ENCODE results near the gene SLC5A1.

The SLC5A1 gene

GRCh38 chr22:32042924-32043323, at the start of gene SLC5A1:
Gene SLC5A1 (plus strand): TSS chr22:32043261. CDS start chr22:32043282, 21 bp downstream.
- DNase-seq (ENCODE audit: low read depth in 2 of 2, low spot score in 1 of 2): no peak

GRCh38 chr22:31995046-31995445, 48.0 kb upstream of the SLC5A1 start:
- DNase-seq (ENCODE audit: low read depth in 2 of 2, low spot score in 1 of 2): no peak

GRCh38 chr22:31995807-31996206, 47.3 kb upstream of the SLC5A1 start:
- no peak for DNase-seq (ENCODE audit: low read depth in 2 of 2, low spot score in 1 of 2)

GRCh38 chr22:31998784-31999385, 44.2 kb upstream of the SLC5A1 start:
- no peak for DNase-seq (ENCODE audit: low read depth in 2 of 2, low spot score in 1 of 2)

- no peak for DNase-seq (ENCODE audit: low read depth in 2 of 2, low spot score in 1 of 2)
These were observed 42.9 kb upstream of the SLC5A1 start for GRCh38 chr22:32000181-32000580.

- DNase-seq (ENCODE audit: low read depth in 2 of 2, low spot score in 1 of 2): no peak
These were observed 37.6 kb upstream of the SLC5A1 start for GRCh38 chr22:32005453-32005852.

GRCh38 chr22:32013200-32013599, 29.9 kb upstream of the SLC5A1 start:
- DNase-seq (ENCODE audit: low read depth in 2 of 2, low spot score in 1 of 2): no peak

GRCh38 chr22:32016081-32016480, 27.0 kb upstream of the SLC5A1 start:
- DNase-seq (ENCODE audit: low read depth in 2 of 2, low spot score in 1 of 2): no peak

- DNase-seq (ENCODE audit: low read depth in 2 of 2, low spot score in 1 of 2): no peak
These were observed 25.0 kb upstream of the SLC5A1 start for GRCh38 chr22:32018056-32018455.

GRCh38 chr22:32020117-32020516, 22.9 kb upstream of the SLC5A1 start:
- DNase-seq (ENCODE audit: low read depth in 2 of 2, low spot score in 1 of 2): no peak

- DNase-seq (ENCODE audit: low read depth in 2 of 2, low spot score in 1 of 2): no peak
These were observed 21.3 kb upstream of the SLC5A1 start for GRCh38 chr22:32021716-32022115.

GRCh38 chr22:32023251-32023827, 19.7 kb upstream of the SLC5A1 start:
- no peak for DNase-seq (ENCODE audit: low read depth in 2 of 2, low spot score in 1 of 2)

GRCh38 chr22:32024796-32025195, 18.3 kb upstream of the SLC5A1 start:
- no peak for DNase-seq (ENCODE audit: low read depth in 2 of 2, low spot score in 1 of 2)

- no peak for DNase-seq (ENCODE audit: low read depth in 2 of 2, low spot score in 1 of 2)
These were observed 12.4 kb upstream of the SLC5A1 start for GRCh38 chr22:32030518-32031247.

- DNase-seq (ENCODE audit: low read depth in 2 of 2, low spot score in 1 of 2): no peak
These were observed 11.6 kb upstream of the SLC5A1 start for GRCh38 chr22:32031466-32031865.

GRCh38 chr22:32034275-32034674, 8.8 kb upstream of the SLC5A1 start:
- no peak for DNase-seq (ENCODE audit: low read depth in 2 of 2, low spot score in 1 of 2)

- DNase-seq (ENCODE audit: low read depth in 2 of 2, low spot score in 1 of 2): no peak
These were observed 5.8 kb upstream of the SLC5A1 start for GRCh38 chr22:32037236-32037635.

- DNase-seq (ENCODE audit: low read depth in 2 of 2, low spot score in 1 of 2): no peak
These were observed 2.6 kb upstream of the SLC5A1 start for GRCh38 chr22:32040324-32040904.

- DNase-seq (ENCODE audit: low read depth in 2 of 2, low spot score in 1 of 2): no peak
These were observed 330 bp downstream of the SLC5A1 start for GRCh38 chr22:32043391-32043790.

GRCh38 chr22:32044477-32044876, 1.4 kb downstream of the SLC5A1 start:
- no peak for DNase-seq (ENCODE audit: low read depth in 2 of 2, low spot score in 1 of 2)

GRCh38 chr22:32044913-32045312, 1.9 kb downstream of the SLC5A1 start:
- DNase-seq (ENCODE audit: low read depth in 2 of 2, low spot score in 1 of 2): no peak

- no peak for DNase-seq (ENCODE audit: low read depth in 2 of 2, low spot score in 1 of 2)
These were observed 5.0 kb downstream of the SLC5A1 start for GRCh38 chr22:32048069-32048468.

Data from stimulated activated CD8-positive, alpha-beta memory T cell treated with anti-CD3 and anti-CD28 coated beads, Interleukin-4, amount 100 ng/mL, for 4 hours (primary cell).